LNCaP clone FGC (cell line): ENCODE data around the gene COPS6.

Experiments
- DNase-seq: peaks from one replicate; pipeline ENCODE4 v3.0.0-alpha.2; 2011; ENCODE audit warnings: low read depth
- H3K4me3 ChIP-seq: 2 replicates; pipeline ENCODE4 v1.5.1; 2011; ENCODE audit warnings: mild to moderate bottlenecking, low read depth, low read length, control low read depth
- TF ChIP-seq, protein P1 (sequence below): IDR thresholded peaks from 2 replicates; pipeline ENCODE4 v1.5.1; 2012; ENCODE audit warnings: mild to moderate bottlenecking; ENCODE audit not compliant: control insufficient read depth, insufficient read depth; ENCODE audit errors: extremely low read depth

COPS6 gene

DNA sequence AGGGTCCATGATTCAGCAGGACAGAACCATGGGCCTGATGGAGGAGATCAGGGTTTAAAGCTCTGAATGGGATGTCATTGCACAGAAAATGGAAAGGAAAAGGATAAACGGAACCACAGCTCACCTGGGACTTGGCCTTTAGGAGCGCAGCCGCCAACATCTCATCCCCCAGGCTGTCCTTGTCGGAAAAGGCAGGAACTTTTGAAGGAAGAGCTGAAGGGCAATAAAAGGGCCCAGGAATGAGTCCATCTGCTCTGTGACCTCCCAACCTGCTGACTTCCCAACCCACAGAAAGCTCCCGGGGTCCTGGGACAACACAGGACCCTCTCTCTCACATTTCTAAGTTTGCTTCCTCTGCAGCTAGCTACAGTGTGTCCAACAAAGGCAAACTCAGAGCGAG, 13.4 kb upstream of the COPS6 start:
- no peak overlapping the region for H3K4me3 ChIP-seq
- TF ChIP-seq, protein P1, sequence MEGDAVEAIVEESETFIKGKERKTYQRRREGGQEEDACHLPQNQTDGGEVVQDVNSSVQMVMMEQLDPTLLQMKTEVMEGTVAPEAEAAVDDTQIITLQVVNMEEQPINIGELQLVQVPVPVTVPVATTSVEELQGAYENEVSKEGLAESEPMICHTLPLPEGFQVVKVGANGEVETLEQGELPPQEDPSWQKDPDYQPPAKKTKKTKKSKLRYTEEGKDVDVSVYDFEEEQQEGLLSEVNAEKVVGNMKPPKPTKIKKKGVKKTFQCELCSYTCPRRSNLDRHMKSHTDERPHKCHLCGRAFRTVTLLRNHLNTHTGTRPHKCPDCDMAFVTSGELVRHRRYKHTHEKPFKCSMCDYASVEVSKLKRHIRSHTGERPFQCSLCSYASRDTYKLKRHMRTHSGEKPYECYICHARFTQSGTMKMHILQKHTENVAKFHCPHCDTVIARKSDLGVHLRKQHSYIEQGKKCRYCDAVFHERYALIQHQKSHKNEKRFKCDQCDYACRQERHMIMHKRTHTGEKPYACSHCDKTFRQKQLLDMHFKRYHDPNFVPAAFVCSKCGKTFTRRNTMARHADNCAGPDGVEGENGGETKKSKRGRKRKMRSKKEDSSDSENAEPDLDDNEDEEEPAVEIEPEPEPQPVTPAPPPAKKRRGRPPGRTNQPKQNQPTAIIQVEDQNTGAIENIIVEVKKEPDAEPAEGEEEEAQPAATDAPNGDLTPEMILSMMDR, result no peak
- no peak for DNase-seq

DNA sequence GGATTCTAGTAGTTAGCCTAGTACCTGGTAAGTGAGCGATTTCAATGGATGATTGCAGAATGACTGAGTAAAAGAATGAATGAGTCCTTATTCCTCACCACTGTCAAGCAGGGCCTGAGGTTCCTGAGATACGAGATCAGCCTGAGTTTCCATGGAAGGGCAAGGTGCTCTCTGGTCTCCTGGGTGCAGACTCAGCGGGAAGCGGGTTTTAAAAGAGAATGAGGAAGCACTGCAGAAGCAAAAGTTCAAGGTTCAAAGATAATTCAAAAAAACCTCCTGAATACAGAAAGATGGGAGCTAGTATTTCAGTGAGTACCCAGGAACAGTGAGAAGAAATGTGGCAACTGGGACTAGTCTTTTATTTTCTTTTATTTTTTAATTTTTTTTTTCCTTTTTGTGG, 11.6 kb upstream of the COPS6 start:
- DNase-seq, result no peak

DNA sequence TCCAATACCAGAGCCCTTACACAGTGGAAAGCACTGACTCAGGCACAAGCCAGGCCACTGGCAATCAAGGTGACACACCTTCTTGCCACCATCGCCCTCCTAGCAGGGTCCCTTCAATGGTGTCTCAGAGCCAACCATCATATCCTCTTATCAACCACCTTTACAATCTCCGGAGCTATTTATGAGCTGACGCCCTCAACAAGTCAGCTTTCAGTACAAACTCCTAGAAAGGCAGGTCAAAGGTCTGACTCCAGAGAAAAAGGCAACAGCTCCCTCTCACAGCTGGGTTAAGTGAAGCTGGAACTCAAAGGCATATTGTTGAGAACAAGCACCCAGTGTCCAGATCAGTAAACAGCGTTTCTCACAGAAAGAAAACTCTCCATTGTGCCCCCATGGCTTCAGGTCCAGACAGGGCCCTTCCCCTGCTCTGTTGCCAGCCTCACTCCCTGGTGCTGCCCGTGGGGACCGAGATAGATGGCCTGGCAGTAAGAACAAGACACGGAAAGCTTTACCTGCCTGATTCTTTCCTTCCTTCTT, 9.7 kb upstream of the COPS6 start:
- H3K4me3 ChIP-seq, result no peak overlapping the region
- DNase-seq, result no peak
- TF ChIP-seq, protein P1, result no peak

More for the DNA sequence above, 11.6 kb upstream of the COPS6 start:
- TF ChIP-seq, protein P1, result no peak
- H3K4me3 ChIP-seq, result no peak overlapping the region

DNA sequence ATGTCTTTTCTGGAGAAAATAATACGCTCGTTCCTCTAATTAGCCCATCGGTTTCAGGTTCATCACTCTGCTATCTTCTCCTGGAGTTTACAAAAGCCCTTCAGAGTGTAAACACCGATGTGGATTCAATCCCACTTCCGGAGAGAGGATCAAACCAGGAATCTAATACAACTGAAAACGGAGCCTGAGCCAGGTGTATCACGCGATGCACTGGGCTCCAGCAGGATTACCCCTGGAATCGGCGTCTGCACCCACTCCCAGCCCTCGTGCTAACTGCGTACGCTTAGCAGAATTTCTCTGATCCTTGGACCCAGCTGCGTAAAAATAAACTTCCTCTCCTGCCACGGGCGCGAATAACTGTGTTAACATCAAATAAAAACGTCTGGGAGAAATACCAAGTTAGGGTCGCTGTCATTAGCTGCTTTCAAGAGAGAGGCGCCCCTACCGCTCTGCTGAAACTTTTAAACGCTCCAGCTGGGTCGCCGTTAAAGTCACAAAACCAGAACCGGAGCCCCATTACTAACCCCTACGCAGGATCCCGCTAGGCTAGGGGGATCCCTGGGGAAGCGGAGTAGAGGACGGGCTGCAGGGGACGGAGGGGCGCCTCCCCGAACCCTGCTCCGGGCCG, 7.7 kb upstream of the COPS6 start:
- peak overlapping the region; percentile 86 for H3K4me3 ChIP-seq
- TF ChIP-seq, protein P1, result no peak
- peak; percentile 58 for DNase-seq

DNA sequence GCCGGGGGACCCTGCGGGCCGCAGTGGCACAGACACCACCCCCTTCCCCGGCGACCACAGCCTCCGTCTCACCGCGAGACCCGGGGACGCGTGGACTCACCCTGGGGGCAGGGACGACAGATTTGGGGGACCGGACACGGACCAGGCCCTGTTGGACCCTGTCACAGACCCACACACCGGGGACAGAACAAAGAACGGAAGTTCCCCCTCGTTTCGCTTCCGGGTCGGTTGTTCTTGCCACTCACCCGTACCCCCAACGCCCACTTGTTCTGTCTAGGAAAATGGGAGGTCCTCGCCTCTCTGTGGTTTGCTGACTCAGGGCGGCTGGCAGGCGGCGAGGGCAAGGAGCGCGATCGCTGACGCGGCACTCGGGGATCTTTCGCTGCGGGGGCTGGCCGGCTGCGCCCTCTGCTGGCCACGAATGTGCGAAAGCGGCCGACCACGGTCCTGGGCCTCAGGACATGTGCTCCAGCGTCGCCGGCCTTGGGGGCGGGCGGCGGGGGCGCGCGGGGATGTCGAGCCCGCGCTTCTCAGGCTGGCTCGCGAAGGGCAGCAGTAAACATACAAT, 7.2 kb upstream of the COPS6 start, which contains the start of gene ZNF3:
TSS of gene ZNF3 (minus strand) at position 189 of the 568 bp plus-strand sequence. CDS start 4,366 bp downstream, outside the sequence.
- peak; percentile 98 for DNase-seq
- H3K4me3 ChIP-seq, result peak within 1 kb of the TSS; percentile 86
- TF ChIP-seq, protein P1, result peak; percentile 98

DNA sequence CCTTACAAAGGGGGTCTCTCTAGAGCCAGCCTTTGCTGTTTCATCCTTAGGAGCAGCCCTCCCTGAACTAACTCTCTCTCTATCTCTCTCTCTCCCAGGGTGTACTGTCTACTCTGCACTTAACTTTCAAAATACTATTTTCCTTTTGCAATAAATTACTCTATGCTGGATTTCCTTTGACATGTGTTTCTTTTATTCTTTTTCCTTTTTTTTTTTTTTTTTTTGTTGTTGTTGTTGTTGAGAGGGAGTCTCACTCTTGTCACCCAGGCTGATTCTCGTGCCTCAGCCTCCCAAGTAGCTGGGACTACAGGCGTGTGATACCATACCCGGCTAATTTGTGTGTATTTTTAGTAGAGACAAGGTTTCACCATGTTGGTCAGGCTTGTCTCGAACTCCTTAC, 5.8 kb upstream of the COPS6 start:
- no peak overlapping the region for H3K4me3 ChIP-seq
- no peak for DNase-seq
- TF ChIP-seq, protein P1, result no peak
